ENCODE data around the gene KCNE3. TPM values are rescaled to one million over a fixed set of nuclear protein-coding genes. Genes with fewer than 3 reads are reported as not detected.

The KCNE3 gene
- total and polyA plus RNA-seq, 4 donors: 3.4 to 16.1 (median 4.2) TPM

GRCh38 chr11:74492084-74492483, 24.7 kb upstream of the KCNE3 start:
- 99% methylated on average over 8 of the region's 11 CpGs for WGBS (ENCODE audit: insufficient coverage)
- Histone ChIP-seq H3K9me3 (ENCODE audit: control insufficient read depth, insufficient read depth, low read length) (peaks cover 5% of the 10 kb centered on the region), H3K4me3 (ENCODE audit: low read depth, low read length) (no peak overlapping the region), H3K27ac (ENCODE audit: low read depth, low read length) (no peak overlapping the region), H3K36me3 (ENCODE audit: control insufficient read depth, insufficient read depth, low read length) (no peaks in the 10 kb centered on the region), H3K4me1 (ENCODE audit: control insufficient read depth, insufficient read depth, low read length) (peaks cover 8% of the 10 kb centered on the region), H3K27me3 (ENCODE audit: control insufficient read depth, insufficient read depth, low read length) (no peaks in the 10 kb centered on the region)
- no peak for DNase-seq (ENCODE audit: low read depth in 4 of 6, low spot score in 6 of 6)

DNA sequence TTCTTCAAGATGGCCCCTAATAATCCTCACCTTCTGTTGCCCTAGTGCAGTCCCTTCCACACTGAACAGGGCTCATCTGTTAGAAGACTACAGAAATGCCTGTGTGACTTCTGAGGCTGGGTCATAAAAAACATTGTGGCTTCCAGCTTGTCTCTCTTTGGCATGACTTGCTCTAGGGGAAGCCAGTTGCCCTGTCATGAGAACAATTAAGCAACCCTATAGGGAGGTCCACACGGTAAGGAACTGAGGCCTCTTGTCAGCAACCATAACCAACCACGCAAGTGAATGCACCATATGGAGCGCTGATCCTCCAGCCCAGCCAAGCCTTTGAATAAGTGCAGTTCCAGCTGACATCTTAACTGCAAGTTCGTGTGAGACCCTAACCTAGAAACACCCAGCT, 23.6 kb upstream of the KCNE3 start:
- no peaks in the 10 kb centered on the region for H3K27me3 ChIP-seq (ENCODE audit: control insufficient read depth, insufficient read depth, low read length)
- no peak overlapping the region for H3K4me3 ChIP-seq (ENCODE audit: low read depth, low read length)
- H3K27ac ChIP-seq (ENCODE audit: low read depth, low read length): no peak overlapping the region
- peaks cover 8% of the 10 kb centered on the region for H3K4me1 ChIP-seq (ENCODE audit: control insufficient read depth, insufficient read depth, low read length)
- no peaks in the 10 kb centered on the region for H3K36me3 ChIP-seq (ENCODE audit: control insufficient read depth, insufficient read depth, low read length)
- no peak for DNase-seq (ENCODE audit: low read depth in 4 of 6, low spot score in 6 of 6)
- no peaks in the 10 kb centered on the region for H3K9me3 ChIP-seq (ENCODE audit: control insufficient read depth, insufficient read depth, low read length)
- WGBS (ENCODE audit: insufficient coverage): 83% methylated on average over 3 of the region's 4 CpGs

- H3K4me3 ChIP-seq (ENCODE audit: low read depth, low read length): no peak overlapping the region
- no peaks in the 10 kb centered on the region for H3K9me3 ChIP-seq (ENCODE audit: control insufficient read depth, insufficient read depth, low read length)
- H3K36me3 ChIP-seq (ENCODE audit: control insufficient read depth, insufficient read depth, low read length): no peaks in the 10 kb centered on the region
- no peaks in the 10 kb centered on the region for H3K27me3 ChIP-seq (ENCODE audit: control insufficient read depth, insufficient read depth, low read length)
- H3K27ac ChIP-seq (ENCODE audit: low read depth, low read length): no peak overlapping the region
- peaks cover 5% of the 10 kb centered on the region for H3K4me1 ChIP-seq (ENCODE audit: control insufficient read depth, insufficient read depth, low read length)
- 67% methylated on average over 1 of the region's 1 CpG for WGBS (ENCODE audit: insufficient coverage)
- no peak for DNase-seq (ENCODE audit: low read depth in 4 of 6, low spot score in 6 of 6)
These were observed 20.5 kb upstream of the KCNE3 start for GRCh38 chr11:74487875-74488274.

- Histone ChIP-seq H3K4me1 (ENCODE audit: control insufficient read depth, insufficient read depth, low read length) (no peaks in the 10 kb centered on the region), H3K9me3 (ENCODE audit: control insufficient read depth, insufficient read depth, low read length) (no peaks in the 10 kb centered on the region), H3K36me3 (ENCODE audit: control insufficient read depth, insufficient read depth, low read length) (no peaks in the 10 kb centered on the region), H3K27ac (ENCODE audit: low read depth, low read length) (no peak overlapping the region), H3K4me3 (ENCODE audit: low read depth, low read length) (no peak overlapping the region), H3K27me3 (ENCODE audit: control insufficient read depth, insufficient read depth, low read length) (no peaks in the 10 kb centered on the region)
- WGBS (ENCODE audit: insufficient coverage): no CpG with 5 or more reads among the region's 2 CpGs
- DNase-seq (ENCODE audit: low read depth in 4 of 6, low spot score in 6 of 6): no peak
These were observed 18.5 kb upstream of the KCNE3 start for GRCh38 chr11:74485868-74486267.

- Histone ChIP-seq H3K9me3 (ENCODE audit: control insufficient read depth, insufficient read depth, low read length) (no peaks in the 10 kb centered on the region), H3K27me3 (ENCODE audit: control insufficient read depth, insufficient read depth, low read length) (no peaks in the 10 kb centered on the region), H3K4me3 (ENCODE audit: low read depth, low read length) (no peak overlapping the region), H3K36me3 (ENCODE audit: control insufficient read depth, insufficient read depth, low read length) (no peaks in the 10 kb centered on the region), H3K4me1 (ENCODE audit: control insufficient read depth, insufficient read depth, low read length) (no peaks in the 10 kb centered on the region), H3K27ac (ENCODE audit: low read depth, low read length) (no peak overlapping the region)
- no peak for DNase-seq (ENCODE audit: low read depth in 4 of 6, low spot score in 6 of 6)
- no CpG with 5 or more reads among the region's 3 CpGs for WGBS (ENCODE audit: insufficient coverage)
These were observed 13.5 kb upstream of the KCNE3 start for GRCh38 chr11:74480688-74481417.

- no peaks in the 10 kb centered on the region for H3K9me3 ChIP-seq (ENCODE audit: control insufficient read depth, insufficient read depth, low read length)
- H3K27ac ChIP-seq (ENCODE audit: low read depth, low read length): no peak overlapping the region
- no peaks in the 10 kb centered on the region for H3K4me1 ChIP-seq (ENCODE audit: control insufficient read depth, insufficient read depth, low read length)
- no CpG with 5 or more reads among the region's 1 CpG for WGBS (ENCODE audit: insufficient coverage)
- H3K27me3 ChIP-seq (ENCODE audit: control insufficient read depth, insufficient read depth, low read length): no peaks in the 10 kb centered on the region
- no peaks in the 10 kb centered on the region for H3K36me3 ChIP-seq (ENCODE audit: control insufficient read depth, insufficient read depth, low read length)
- DNase-seq (ENCODE audit: low read depth in 4 of 6, low spot score in 6 of 6): no peak
- H3K4me3 ChIP-seq (ENCODE audit: low read depth, low read length): no peak overlapping the region
These were observed 12.4 kb upstream of the KCNE3 start for GRCh38 chr11:74479732-74480123.

GRCh38 chr11:74478877-74479731, 11.8 kb upstream of the KCNE3 start:
- 98% methylated on average over 7 of the region's 10 CpGs for WGBS (ENCODE audit: insufficient coverage)
- H3K36me3 ChIP-seq (ENCODE audit: control insufficient read depth, insufficient read depth, low read length): no peaks in the 10 kb centered on the region

GRCh38 chr11:74476536-74476935, 9.2 kb upstream of the KCNE3 start:
- H3K27ac ChIP-seq (ENCODE audit: low read depth, low read length): no peak overlapping the region
- no peak overlapping the region for H3K4me3 ChIP-seq (ENCODE audit: low read depth, low read length)
- DNase-seq (ENCODE audit: low read depth in 4 of 6, low spot score in 6 of 6): no peak
- no peaks in the 10 kb centered on the region for H3K36me3 ChIP-seq (ENCODE audit: control insufficient read depth, insufficient read depth, low read length)
- H3K9me3 ChIP-seq (ENCODE audit: control insufficient read depth, insufficient read depth, low read length): no peaks in the 10 kb centered on the region
- no peaks in the 10 kb centered on the region for H3K4me1 ChIP-seq (ENCODE audit: control insufficient read depth, insufficient read depth, low read length)
- WGBS (ENCODE audit: insufficient coverage): 72% methylated on average over 2 of the region's 2 CpGs
- no peaks in the 10 kb centered on the region for H3K27me3 ChIP-seq (ENCODE audit: control insufficient read depth, insufficient read depth, low read length)

More at GRCh38 chr11:74478877-74479731, 11.8 kb upstream of the KCNE3 start:
- Histone ChIP-seq H3K4me3 (ENCODE audit: low read depth, low read length) (no peak overlapping the region), H3K9me3 (ENCODE audit: control insufficient read depth, insufficient read depth, low read length) (no peaks in the 10 kb centered on the region), H3K4me1 (ENCODE audit: control insufficient read depth, insufficient read depth, low read length) (no peaks in the 10 kb centered on the region), H3K27me3 (ENCODE audit: control insufficient read depth, insufficient read depth, low read length) (no peaks in the 10 kb centered on the region), H3K27ac (ENCODE audit: low read depth, low read length) (no peak overlapping the region)
- DNase-seq (ENCODE audit: low read depth in 4 of 6, low spot score in 6 of 6): no peak

DNA sequence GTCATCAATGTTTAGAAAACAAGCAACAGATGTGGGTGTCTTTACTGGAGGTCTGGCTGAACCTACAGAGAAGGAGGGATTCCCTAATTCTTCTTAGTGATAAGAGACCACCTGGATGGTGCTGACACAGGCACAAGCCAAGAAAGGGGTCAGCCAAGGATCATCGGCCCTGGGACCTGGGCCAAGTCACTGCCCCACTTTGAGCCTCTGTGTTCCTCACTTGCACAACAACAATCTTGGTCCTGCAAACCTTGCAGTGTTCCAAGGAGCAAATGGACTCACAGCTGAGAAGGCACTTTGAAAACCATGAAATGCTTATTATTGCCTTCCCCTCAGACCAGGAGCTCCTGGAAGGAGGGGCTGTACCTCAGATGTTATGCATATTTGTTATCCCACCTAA, 7.0 kb upstream of the KCNE3 start:
- peak in 1 of 6 donors; percentile 36 for DNase-seq (ENCODE audit: low read depth in 4 of 6, low spot score in 6 of 6)
- H3K36me3 ChIP-seq (ENCODE audit: control insufficient read depth, insufficient read depth, low read length): no peaks in the 10 kb centered on the region
- H3K27me3 ChIP-seq (ENCODE audit: control insufficient read depth, insufficient read depth, low read length): no peaks in the 10 kb centered on the region
- H3K27ac ChIP-seq (ENCODE audit: low read depth, low read length): no peak overlapping the region
- 80% methylated on average over 1 of the region's 1 CpG for WGBS (ENCODE audit: insufficient coverage)
- no peaks in the 10 kb centered on the region for H3K9me3 ChIP-seq (ENCODE audit: control insufficient read depth, insufficient read depth, low read length)
- H3K4me1 ChIP-seq (ENCODE audit: control insufficient read depth, insufficient read depth, low read length): no peaks in the 10 kb centered on the region
- H3K4me3 ChIP-seq (ENCODE audit: low read depth, low read length): no peak overlapping the region
